ENCODE results near the gene ARHGAP19. TPM values are rescaled to one million over a fixed set of nuclear protein-coding genes. Genes with fewer than 3 reads are reported as not detected.

Gene ARHGAP19
- total RNA-seq, 4 donors from 2014 or later = 3.5 to 5.4 (median 4.6) TPM

DNA sequence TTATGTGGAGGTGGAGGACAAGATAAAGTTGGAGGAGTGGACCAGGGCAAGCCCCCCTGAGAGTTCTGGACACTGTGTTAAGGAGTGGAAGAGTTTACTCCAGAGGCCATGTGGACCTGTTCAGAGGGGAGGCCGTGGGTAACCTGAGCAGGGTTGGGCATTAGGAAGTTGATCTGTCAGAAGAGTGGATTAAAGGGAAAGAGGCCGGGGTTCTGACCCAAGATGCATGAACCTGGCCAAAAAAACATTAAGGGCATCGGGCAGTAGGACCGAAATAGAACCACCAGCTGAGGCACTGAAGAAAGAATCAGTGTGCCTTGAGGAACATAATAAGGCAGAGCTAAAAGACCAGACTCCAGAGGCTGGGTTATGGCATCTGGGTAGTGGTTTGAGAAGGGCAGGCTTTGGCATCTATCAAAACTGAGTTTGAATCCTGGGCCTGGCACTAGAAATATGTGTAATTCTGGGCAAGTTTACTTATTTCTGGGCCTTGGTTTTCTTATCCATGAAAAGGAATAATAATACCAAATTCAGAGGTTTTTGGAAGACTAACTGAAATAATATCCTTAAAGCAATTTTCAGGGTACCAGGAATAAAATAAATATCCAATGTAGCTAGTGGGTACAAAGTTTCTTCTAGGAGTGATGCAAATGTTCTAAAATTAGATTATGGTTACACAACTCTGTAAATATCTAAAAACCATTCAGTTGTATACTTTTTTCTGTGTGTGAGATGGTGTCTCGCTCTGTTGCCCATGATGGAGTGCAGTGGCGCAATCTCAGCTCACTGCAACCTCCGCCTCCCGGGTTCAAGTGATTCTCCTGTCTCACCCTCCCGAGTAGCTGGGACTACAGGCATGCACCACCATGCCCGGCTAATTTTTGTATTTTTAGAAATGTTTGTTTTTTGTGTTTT lies 15.7 kb upstream of the ARHGAP19 start:
- intact Hi-C loops (cut with DNase I) = no loop called here
- 77% methylated on average over 10 of the region's 10 CpGs for WGBS
- H3K4me1 ChIP-seq = peaks cover 0 to 7% (median 0%) of the 10 kb centered on the region in 4 donors
- DNase-seq (ENCODE audit: extremely low spot score) = no peak
- no peak overlapping the region for H3K4me3 ChIP-seq
- H3K27ac ChIP-seq (replicated peaks in 1 of 4) = no peak overlapping the region
- H3K9me3 ChIP-seq = no peaks in the 10 kb centered on the region
- H3K36me3 ChIP-seq = no peaks in the 10 kb centered on the region
- H3K27me3 ChIP-seq = no peaks in the 10 kb centered on the region
- TF ChIP-seq EP300 (IDR thresholded peaks at IDR 0.05) (no peak), POLR2AphosphoS5 (IDR thresholded peaks at IDR 0.05) (no peak), POLR2A (IDR thresholded peaks at IDR 0.05; ENCODE audit: low read depth) (no peak)
- TF ChIP-seq, protein P1, sequence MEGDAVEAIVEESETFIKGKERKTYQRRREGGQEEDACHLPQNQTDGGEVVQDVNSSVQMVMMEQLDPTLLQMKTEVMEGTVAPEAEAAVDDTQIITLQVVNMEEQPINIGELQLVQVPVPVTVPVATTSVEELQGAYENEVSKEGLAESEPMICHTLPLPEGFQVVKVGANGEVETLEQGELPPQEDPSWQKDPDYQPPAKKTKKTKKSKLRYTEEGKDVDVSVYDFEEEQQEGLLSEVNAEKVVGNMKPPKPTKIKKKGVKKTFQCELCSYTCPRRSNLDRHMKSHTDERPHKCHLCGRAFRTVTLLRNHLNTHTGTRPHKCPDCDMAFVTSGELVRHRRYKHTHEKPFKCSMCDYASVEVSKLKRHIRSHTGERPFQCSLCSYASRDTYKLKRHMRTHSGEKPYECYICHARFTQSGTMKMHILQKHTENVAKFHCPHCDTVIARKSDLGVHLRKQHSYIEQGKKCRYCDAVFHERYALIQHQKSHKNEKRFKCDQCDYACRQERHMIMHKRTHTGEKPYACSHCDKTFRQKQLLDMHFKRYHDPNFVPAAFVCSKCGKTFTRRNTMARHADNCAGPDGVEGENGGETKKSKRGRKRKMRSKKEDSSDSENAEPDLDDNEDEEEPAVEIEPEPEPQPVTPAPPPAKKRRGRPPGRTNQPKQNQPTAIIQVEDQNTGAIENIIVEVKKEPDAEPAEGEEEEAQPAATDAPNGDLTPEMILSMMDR (IDR thresholded peaks at IDR 0.05) = no peak

DNA sequence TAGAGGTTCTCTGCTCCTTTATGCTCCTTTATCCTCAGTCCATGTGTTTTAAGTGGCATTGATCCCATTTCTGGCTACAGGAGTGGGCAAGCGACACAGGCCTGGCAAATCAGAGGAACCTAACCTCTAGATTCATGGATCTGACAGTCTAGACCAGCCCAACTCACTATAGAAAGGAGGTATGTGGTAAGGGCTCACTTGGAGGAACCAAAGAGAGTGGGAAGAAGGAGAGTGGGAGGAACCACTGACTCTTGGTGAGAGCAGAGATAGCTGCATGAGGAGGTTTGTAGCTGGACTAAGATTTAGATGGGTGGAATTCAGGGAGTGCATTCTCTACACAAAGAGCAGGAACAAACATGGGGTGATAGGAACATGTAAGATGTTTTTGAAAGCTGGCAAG lies 15.0 kb upstream of the ARHGAP19 start:
- H3K9me3 ChIP-seq = no peaks in the 10 kb centered on the region
- TF ChIP-seq POLR2AphosphoS5 (IDR thresholded peaks at IDR 0.05) (no peak), EP300 (IDR thresholded peaks at IDR 0.05) (no peak), POLR2A (IDR thresholded peaks at IDR 0.05; ENCODE audit: low read depth) (no peak)
- TF ChIP-seq, protein P1 (IDR thresholded peaks at IDR 0.05) = no peak
- WGBS = 42% methylated on average over 1 of the region's 1 CpG

DNA sequence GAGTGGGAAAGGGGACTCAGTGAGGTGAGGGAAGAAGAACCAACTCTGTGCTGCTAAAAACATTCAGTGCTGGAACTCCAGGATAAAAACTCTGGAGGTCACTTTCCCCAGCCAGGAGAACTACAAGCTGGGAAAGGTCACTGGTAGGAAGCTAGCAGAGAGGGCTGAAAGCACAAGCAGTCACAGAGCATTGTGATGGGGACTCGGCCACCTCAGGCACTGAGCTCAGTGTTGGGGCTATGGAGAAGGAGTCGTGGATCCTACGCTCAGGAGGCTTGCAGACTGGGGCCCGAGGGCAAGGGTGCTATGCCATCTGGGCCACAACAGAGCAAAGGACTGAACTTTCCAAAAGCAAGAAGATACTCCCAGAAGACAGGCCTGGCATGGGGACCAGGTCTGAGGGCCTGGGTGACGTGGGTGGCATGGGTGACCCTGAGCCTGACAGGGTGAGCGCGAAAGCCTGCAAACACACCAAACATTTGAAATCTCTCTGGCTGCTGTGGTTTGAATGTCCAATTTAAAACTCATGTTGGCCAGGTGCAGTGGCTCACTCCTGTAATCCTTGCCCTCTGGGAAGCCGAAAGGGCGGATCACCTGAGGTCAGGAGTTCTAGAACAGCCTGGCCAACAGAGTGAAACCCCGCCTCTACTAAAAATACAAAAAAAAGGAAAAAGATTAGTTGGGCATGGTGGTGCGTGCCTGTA lies 9.8 kb upstream of the ARHGAP19 start:
- H3K27me3 ChIP-seq = no peaks in the 10 kb centered on the region
- TF ChIP-seq EP300 (IDR thresholded peaks at IDR 0.05) (no peak), POLR2AphosphoS5 (IDR thresholded peaks at IDR 0.05) (no peak), POLR2A (IDR thresholded peaks at IDR 0.05; ENCODE audit: low read depth) (no peak)
- TF ChIP-seq, protein P1 (IDR thresholded peaks at IDR 0.05) = no peak
- H3K4me1 ChIP-seq = peaks cover 0 to 10% (median 0%) of the 10 kb centered on the region in 4 donors
- 85% methylated on average over 11 of the region's 11 CpGs for WGBS
- H3K4me3 ChIP-seq = no peak overlapping the region
- H3K36me3 ChIP-seq = no peaks in the 10 kb centered on the region
- intact Hi-C loops (cut with DNase I) = no loop called here
- H3K27ac ChIP-seq (replicated peaks in 1 of 4) = no peak overlapping the region
- no peak for DNase-seq (ENCODE audit: extremely low spot score)
- no peaks in the 10 kb centered on the region for H3K9me3 ChIP-seq

More for the DNA sequence above, 15.0 kb upstream of the ARHGAP19 start:
- no peaks in the 10 kb centered on the region for H3K36me3 ChIP-seq
- no peak for DNase-seq (ENCODE audit: extremely low spot score)
- intact Hi-C loops (cut with DNase I) = no loop called here
- no peak overlapping the region for H3K4me3 ChIP-seq
- no peaks in the 10 kb centered on the region for H3K27me3 ChIP-seq
- H3K27ac ChIP-seq (replicated peaks in 1 of 4) = no peak overlapping the region
- peaks cover 0 to 7% (median 0%) of the 10 kb centered on the region in 4 donors for H3K4me1 ChIP-seq

DNA sequence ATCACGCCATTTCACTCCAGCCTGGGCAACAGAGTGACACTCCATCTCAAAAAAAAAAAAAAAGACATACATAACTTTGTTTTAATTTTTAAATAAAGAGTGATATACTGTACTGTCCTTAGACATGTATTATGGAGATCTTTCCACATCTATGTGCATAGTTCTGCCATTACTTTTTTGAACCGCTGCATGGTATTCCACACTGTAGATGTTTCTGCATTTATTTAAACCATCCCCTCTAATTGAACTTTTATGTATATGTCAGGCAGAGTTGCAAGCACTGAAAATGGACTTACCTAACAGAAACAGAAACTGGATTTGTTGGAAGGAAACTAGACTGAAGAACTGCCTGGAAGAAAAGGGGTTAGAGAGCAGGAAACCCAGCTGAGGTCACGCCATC lies 8.5 kb upstream of the ARHGAP19 start:
- 100% methylated on average over 3 of the region's 3 CpGs for WGBS
- intact Hi-C loops (cut with DNase I) = no loop called here

More for the DNA sequence above, 8.5 kb upstream of the ARHGAP19 start:
- Histone ChIP-seq H3K27ac (replicated peaks in 1 of 4) (no peak overlapping the region), H3K4me1 (peaks cover 0 to 10% (median 0%) of the 10 kb centered on the region in 4 donors), H3K9me3 (no peaks in the 10 kb centered on the region), H3K27me3 (no peaks in the 10 kb centered on the region), H3K4me3 (no peak overlapping the region), H3K36me3 (no peaks in the 10 kb centered on the region)
- DNase-seq (ENCODE audit: extremely low spot score) = no peak
- TF ChIP-seq POLR2AphosphoS5 (IDR thresholded peaks at IDR 0.05) (no peak), POLR2A (IDR thresholded peaks at IDR 0.05; ENCODE audit: low read depth) (no peak), EP300 (IDR thresholded peaks at IDR 0.05) (no peak)
- TF ChIP-seq, protein P1 (IDR thresholded peaks at IDR 0.05) = no peak

All from esophagus muscularis mucosa (tissue), 4 donors.